GM23248 (cell line): ENCODE results near the gene TFF1. TPM values are rescaled to one million over a fixed set of nuclear protein-coding genes. Genes with fewer than 3 reads are reported as not detected.

ENCODE experiments used
- DNase-seq: peaks from one replicate; pipeline ENCODE4 v3.0.0-alpha.2; 2015
- H2AFZ ChIP-seq: fragments of 200-600 bp; sonication (generic); 2 replicates; pipeline ENCODE4 v1.6.1; 2016; ENCODE audit warnings: antibody characterized with exemption
- H3F3A ChIP-seq: fragments of 200-600 bp; sonication (generic); 2 replicates; pipeline ENCODE4 v1.6.1; 2016; ENCODE audit warnings: mild to moderate bottlenecking, antibody characterized with exemption, mixed run types; ENCODE audit not compliant: insufficient read depth
- H3K27ac ChIP-seq: fragments of 200-600 bp; sonication (generic); 2 replicates; pipeline ENCODE4 v1.5.1; 2016; ENCODE audit warnings: mild to moderate bottlenecking
- H3K27me3 ChIP-seq: fragments of 200-600 bp; sonication (generic); replicated peaks from 2 replicates; pipeline ENCODE4 v1.6.1; 2016; ENCODE audit warnings: mild to moderate bottlenecking; ENCODE audit not compliant: insufficient read depth
- H3K36me3 ChIP-seq: fragments of 200-600 bp; sonication (generic); 2 replicates; pipeline ENCODE4 v1.6.1; 2016; ENCODE audit warnings: low read depth, mild to moderate bottlenecking
- H3K4me1 ChIP-seq: fragments of 200-600 bp; sonication (generic); 2 replicates; pipeline ENCODE4 v1.6.1; 2016; ENCODE audit warnings: mild to moderate bottlenecking; ENCODE audit not compliant: insufficient read depth
- H3K4me2 ChIP-seq: fragments of 200-600 bp; sonication (generic); one replicate; pipeline ENCODE4 v1.6.1; 2016; ENCODE audit warnings: mild to moderate bottlenecking; ENCODE audit not compliant: unreplicated experiment
- H3K4me3 ChIP-seq: fragments of 200-600 bp; sonication (generic); 2 replicates; pipeline ENCODE4 v1.5.1; 2016; ENCODE audit warnings: mild to moderate bottlenecking
- H3K79me2 ChIP-seq: fragments of 200-600 bp; sonication (generic); 2 replicates; pipeline ENCODE4 v1.6.1; 2016; ENCODE audit warnings: mild to moderate bottlenecking; ENCODE audit not compliant: insufficient read depth
- H3K9ac ChIP-seq: fragments of 200-600 bp; sonication (generic); 2 replicates; pipeline ENCODE4 v1.6.1; 2016; ENCODE audit warnings: mild to moderate bottlenecking
- H3K9me2 ChIP-seq: fragments of 200-600 bp; sonication (generic); 2 replicates; pipeline ENCODE4 v1.6.1; 2016; ENCODE audit warnings: mixed run types, mild to moderate bottlenecking, moderate library complexity; ENCODE audit not compliant: insufficient read depth
- H3K9me3 ChIP-seq: fragments of 200-600 bp; sonication (generic); one replicate; pipeline ENCODE4 v1.6.1; 2017; ENCODE audit warnings: low read depth
- H4K20me1 ChIP-seq: fragments of 200-600 bp; sonication (generic); 2 replicates; pipeline ENCODE4 v1.6.0; 2016; ENCODE audit not compliant: insufficient read depth
- EZH2 ChIP-seq: fragments of 200-600 bp; sonication (generic); IDR thresholded peaks from 2 replicates; pipeline ENCODE4 v1.6.1; 2018; ENCODE audit warnings: antibody characterized with exemption, mild to moderate bottlenecking; ENCODE audit not compliant: insufficient read depth, poor library complexity, severe bottlenecking
- EZH2phosphoT487 ChIP-seq: fragments of 200-600 bp; sonication (generic); IDR thresholded peaks from 2 replicates; pipeline ENCODE4 v1.6.1; 2018; ENCODE audit warnings: antibody characterized with exemption, moderate library complexity, mild to moderate bottlenecking, low read depth; ENCODE audit not compliant: insufficient read depth
- WGBS, 2 experiments: methylation state at CpG; one replicate each; pipeline ENCODE4 v1.1.6; 2015 to 2017; ENCODE audit warnings: low lambda C conversion rate in 2 of 2, low coverage in 1 of 2; ENCODE audit errors: missing lambda C conversion rate in 2 of 2; 5-methylcytosine and 5-hydroxymethylcytosine counted together
- in situ Hi-C: fragments of 300-500 bp; cut with MboI; formaldehyde crosslinking; loops from 2 replicates; pipeline ENCODE4 v1.15.0; 2020
- polyA plus RNA-seq: library from polyadenylated mRNA; unstranded; fragments of >200 nt; fragmentation: Nextera tagmentation; extraction: Ambion mirVana; gene quantifications from 2 replicates; pipeline ENCODE4 v1.2.1, GENCODE V29; 2016
- total RNA-seq: library from RNA; depleted of rRNA; stranded (reverse); fragments of >200 nt; shearing (Covaris generic); gene quantifications from 2 replicates; pipeline ENCODE4 v1.2.3, GENCODE V29; 2014

TFF1 gene
- total and polyA plus RNA-seq, 2 experiments from 2014 or later: not detected

- no peaks in the 10 kb centered on the region for H3F3A ChIP-seq
- H3K9me3 ChIP-seq: no peaks in the 10 kb centered on the region
- no peak for DNase-seq
- H3K27me3 ChIP-seq: peaks cover 6% of the 10 kb centered on the region
- no peaks in the 10 kb centered on the region for H4K20me1 ChIP-seq
- in situ Hi-C loops: no loop called here
- no peak for TF ChIP-seq EZH2
- no peak for TF ChIP-seq EZH2phosphoT487
- H3K4me2 ChIP-seq: no peak overlapping the region
- no peaks in the 10 kb centered on the region for H3K79me2 ChIP-seq
- H3K4me3 ChIP-seq: no peak overlapping the region
- no peak overlapping the region for H3K9ac ChIP-seq
- 53 to 60% methylated on average over 18 to 20 of the region's 20 CpGs for WGBS, 2 experiments
- no peak overlapping the region for H2AFZ ChIP-seq
- H3K27ac ChIP-seq: no peak overlapping the region
- H3K9me2 ChIP-seq: no peaks in the 10 kb centered on the region
- no peaks in the 10 kb centered on the region for H3K36me3 ChIP-seq
- no peaks in the 10 kb centered on the region for H3K4me1 ChIP-seq
Observed at GRCh38 chr21:42317826-42318746, 48.2 kb downstream of the TFF1 start.

GRCh38 chr21:42317341-42317741 is 49.0 kb downstream of the TFF1 start:
- no peak overlapping the region for H2AFZ ChIP-seq
- in situ Hi-C loops: no loop called here
- H3F3A ChIP-seq: no peaks in the 10 kb centered on the region
- H3K4me1 ChIP-seq: no peaks in the 10 kb centered on the region
- no peaks in the 10 kb centered on the region for H3K9me2 ChIP-seq
- no peak overlapping the region for H3K4me2 ChIP-seq
- peaks cover 6% of the 10 kb centered on the region for H3K27me3 ChIP-seq
- no peak for TF ChIP-seq EZH2
- no peak for TF ChIP-seq EZH2phosphoT487
- no peaks in the 10 kb centered on the region for H4K20me1 ChIP-seq
- H3K4me3 ChIP-seq: no peak overlapping the region
- H3K79me2 ChIP-seq: no peaks in the 10 kb centered on the region
- no peak for DNase-seq
- no peaks in the 10 kb centered on the region for H3K36me3 ChIP-seq
- WGBS, 2 experiments: 37 to 41% methylated on average over 8 of the region's 8 CpGs
- no peak overlapping the region for H3K9ac ChIP-seq
- H3K9me3 ChIP-seq: no peaks in the 10 kb centered on the region
- H3K27ac ChIP-seq: no peak overlapping the region

- peaks cover 6% of the 10 kb centered on the region for H3K27me3 ChIP-seq
- no peak overlapping the region for H3K27ac ChIP-seq
- H3F3A ChIP-seq: no peaks in the 10 kb centered on the region
- H3K79me2 ChIP-seq: no peaks in the 10 kb centered on the region
- in situ Hi-C loops: no loop called here
- no peaks in the 10 kb centered on the region for H3K36me3 ChIP-seq
- H3K9me3 ChIP-seq: no peaks in the 10 kb centered on the region
- no peaks in the 10 kb centered on the region for H4K20me1 ChIP-seq
- H3K4me2 ChIP-seq: no peak overlapping the region
- no peak overlapping the region for H2AFZ ChIP-seq
- H3K4me1 ChIP-seq: no peaks in the 10 kb centered on the region
- WGBS, 2 experiments: 60 to 61% methylated on average over 16 of the region's 16 CpGs
- no peaks in the 10 kb centered on the region for H3K9me2 ChIP-seq
- DNase-seq: no peak
- no peak for TF ChIP-seq EZH2phosphoT487
- no peak for TF ChIP-seq EZH2
- no peak overlapping the region for H3K9ac ChIP-seq
- no peak overlapping the region for H3K4me3 ChIP-seq
Observed at GRCh38 chr21:42316891-42317290, 49.4 kb downstream of the TFF1 start.

- peaks cover 9% of the 10 kb centered on the region for H3K27me3 ChIP-seq
- no peak within 1 kb of the TSS for H3K9ac ChIP-seq
- 70 to 72% methylated on average over 15 of the region's 15 CpGs for WGBS, 2 experiments
- TF ChIP-seq EZH2 (no peak), EZH2phosphoT487 (no peak)
- in situ Hi-C loops: no loop called here
- no peak within 1 kb of the TSS for H3K4me3 ChIP-seq
- H3K27ac ChIP-seq: no peak within 1 kb of the TSS
- no peaks in the 10 kb centered on the region for H3K9me2 ChIP-seq
- no peaks in the 10 kb centered on the region for H3K79me2 ChIP-seq
- no peaks in the 10 kb centered on the region for H3K36me3 ChIP-seq
- no peaks in the 10 kb centered on the region for H3K9me3 ChIP-seq
- no peak for DNase-seq
- H3F3A ChIP-seq: no peaks in the 10 kb centered on the region
- H3K4me1 ChIP-seq: no peaks in the 10 kb centered on the region
- no peak within 1 kb of the TSS for H3K4me2 ChIP-seq
- H4K20me1 ChIP-seq: no peaks in the 10 kb centered on the region
- H2AFZ ChIP-seq: no peak within 1 kb of the TSS
Observed at GRCh38 chr21:42315296-42315891, 50.9 kb downstream of the TFF1 start, which contains the start of gene TFF3. Gene TFF3, minus strand, starts transcription at chr21:42315409. Its CDS starts 35 bp downstream, at chr21:42315374.
